Skin of body (tissue), 2 donors: ENCODE data around the gene CNST. TPM values are rescaled to one million over a fixed set of nuclear protein-coding genes. Genes with fewer than 3 reads are reported as not detected.
A peak's percentile ranks its signal among the peaks of the same experiment; 100 is the strongest.
"Not testable (repeated sequence)": the region's sequence is repeated elsewhere in the genome, so short reads cannot be mapped to it uniquely, and the experiment has no call there.

ENCODE experiments used
- DNase-seq: peaks from one replicate; lab custom pipeline; 2025; lab: John Stamatoyannopoulos, UW
- total RNA-seq: library from RNA; depleted of rRNA; stranded (reverse); fragments of >200 nt; gene quantifications from one replicate; pipeline ENCODE4 v1.2.3, GENCODE V29; 2014

CNST gene
- total RNA-seq, 1 donor from 2014 or later: 18.9 TPM

- no peak for DNase-seq
These were observed 12.1 kb upstream of the CNST start for GRCh38 chr1:246554201-246554600.

DNA sequence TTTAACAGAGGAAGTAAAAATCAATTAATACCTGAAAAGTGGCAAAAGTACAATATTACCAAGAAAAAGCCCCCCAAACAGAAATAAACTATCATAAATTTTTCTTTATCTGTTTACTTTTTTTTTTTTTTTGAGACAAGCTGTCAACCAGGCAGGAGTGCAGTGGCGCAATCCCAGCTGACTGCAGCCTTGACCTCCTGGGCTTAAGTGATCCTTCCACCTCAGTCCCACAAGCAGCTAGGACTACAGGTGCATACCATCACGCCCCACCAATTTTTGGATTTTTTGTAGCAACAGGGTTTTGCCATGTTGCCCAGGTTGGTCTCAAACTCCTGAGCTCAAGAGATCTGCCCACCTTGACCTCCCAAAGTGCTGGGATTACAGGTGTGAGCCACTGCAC is 8.2 kb upstream of the CNST start:
- no peak for DNase-seq

- DNase-seq: no peak
These were observed 6.9 kb upstream of the CNST start for GRCh38 chr1:246559310-246559709.

- not testable (repeated sequence) for DNase-seq
These were observed 5.4 kb upstream of the CNST start for GRCh38 chr1:246560833-246561232.

- DNase-seq: no peak
These were observed 1.2 kb upstream of the CNST start for GRCh38 chr1:246564839-246565750.

GRCh38 chr1:246565751-246566127 is 517 bp upstream of the CNST start:
- no peak for DNase-seq

DNA sequence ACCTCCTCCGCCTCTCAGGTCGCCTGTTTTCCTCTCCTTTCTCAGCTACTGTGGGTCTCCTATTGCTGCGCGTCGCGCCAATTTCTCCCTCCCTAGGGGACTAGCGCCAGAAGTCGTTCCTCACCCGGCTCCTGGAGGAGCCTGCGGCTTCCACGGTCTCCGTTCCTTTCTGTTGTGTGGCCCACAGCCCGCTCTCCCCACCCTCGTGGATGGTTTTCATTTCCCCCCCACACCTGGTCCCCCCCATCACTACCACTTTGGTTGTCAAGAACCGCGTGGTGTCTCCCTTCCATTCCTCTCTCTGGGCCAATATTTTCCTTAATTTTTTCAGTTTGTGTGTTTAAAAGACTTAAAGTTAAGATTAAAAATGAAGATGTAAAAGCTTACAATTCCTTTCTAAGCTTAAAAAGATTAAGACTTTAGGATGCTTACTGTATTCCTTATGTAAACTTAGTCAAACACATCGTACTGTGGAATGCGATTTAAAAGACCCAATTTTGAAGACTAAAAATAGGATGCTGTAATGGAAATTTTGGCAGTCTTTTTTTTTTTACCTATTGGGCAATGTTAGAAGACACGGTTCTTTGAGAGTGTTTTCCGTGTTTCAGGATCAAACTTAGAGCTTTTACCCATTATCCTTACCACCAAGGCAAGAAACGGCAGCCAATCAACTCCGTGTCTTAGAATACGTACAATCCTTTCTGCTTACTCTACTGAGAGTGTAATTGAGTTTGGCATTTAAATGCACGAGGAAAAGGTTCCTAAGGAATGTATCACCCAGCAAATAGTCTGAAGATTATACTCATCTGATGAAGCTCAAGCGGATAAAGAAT is 773 bp downstream of the CNST start:
- DNase-seq: peak; percentile 51

GRCh38 chr1:246567646-246568235 is 1.5 kb downstream of the CNST start:
- DNase-seq: no peak

- peak; percentile 14 for DNase-seq
These were observed 3.3 kb downstream of the CNST start for GRCh38 chr1:246569248-246570238.

GRCh38 chr1:246571309-246571708 is 5.1 kb downstream of the CNST start:
- DNase-seq: not testable (repeated sequence)

DNA sequence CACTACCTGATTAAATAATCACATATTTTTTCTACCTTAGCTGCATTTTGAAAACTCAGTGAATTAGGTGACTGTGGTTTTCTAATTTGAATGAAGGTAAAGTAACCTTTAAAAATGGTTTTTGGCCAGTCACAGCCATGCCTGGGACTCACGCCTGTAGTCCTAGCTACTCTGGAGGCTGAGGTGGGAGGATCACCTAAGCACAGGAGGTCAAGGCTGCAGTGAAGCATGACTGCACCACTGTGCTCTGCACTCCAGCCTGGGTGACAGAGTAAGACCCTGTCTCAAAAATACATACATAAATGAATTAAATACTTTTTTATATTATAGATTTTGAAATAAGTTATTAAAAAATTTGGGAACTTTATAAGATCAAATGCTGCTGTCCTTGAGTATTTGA is 5.7 kb downstream of the CNST start:
- DNase-seq: no peak

DNA sequence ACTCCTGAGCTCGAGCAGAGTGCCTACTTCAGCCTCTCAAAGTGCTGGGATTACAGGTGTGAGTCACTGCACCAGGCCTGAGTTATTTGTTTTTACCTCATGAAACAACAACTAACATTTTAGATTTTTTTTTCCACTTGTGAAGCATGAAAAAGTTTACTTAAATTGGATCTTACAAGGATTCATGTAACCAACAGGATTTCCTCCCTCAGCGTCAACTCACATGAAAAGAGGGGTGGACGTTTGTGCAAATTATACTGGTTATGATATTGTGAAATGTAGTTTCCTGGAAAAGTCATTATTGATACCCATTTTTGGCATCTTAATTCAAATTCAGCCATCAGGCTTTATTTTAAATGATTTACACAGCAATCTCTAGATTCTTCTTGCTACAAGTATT is 6.5 kb downstream of the CNST start:
- DNase-seq: no peak

DNA sequence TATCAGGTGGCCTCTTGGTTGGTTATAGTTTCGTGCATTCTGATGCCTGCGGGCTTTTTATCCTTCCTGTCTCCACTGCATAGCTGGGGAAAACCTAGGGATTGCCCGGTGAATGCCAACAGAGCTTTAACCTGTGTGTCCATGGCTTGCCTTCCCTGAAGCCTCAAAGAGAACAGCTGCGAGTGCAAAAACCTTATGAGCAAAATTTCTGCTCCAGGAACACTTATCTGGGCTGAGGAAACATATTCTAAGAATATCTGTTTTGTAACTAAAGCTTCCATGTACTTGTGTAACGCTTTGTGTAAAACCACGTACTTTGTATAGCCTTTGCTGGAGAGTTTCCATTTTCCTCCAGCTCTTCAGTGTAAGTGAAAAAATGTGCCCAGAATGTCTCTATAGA is 7.2 kb downstream of the CNST start:
- DNase-seq: no peak

GRCh38 chr1:246576709-246577032 is 10.4 kb downstream of the CNST start:
- no peak for DNase-seq

- DNase-seq: no peak
These were observed 10.9 kb downstream of the CNST start for GRCh38 chr1:246577082-246577719.

GRCh38 chr1:246577720-246578106 is 11.5 kb downstream of the CNST start:
- DNase-seq: no peak

- DNase-seq: peak; percentile 83
These were observed 13.6 kb downstream of the CNST start for GRCh38 chr1:246579818-246580217.

DNA sequence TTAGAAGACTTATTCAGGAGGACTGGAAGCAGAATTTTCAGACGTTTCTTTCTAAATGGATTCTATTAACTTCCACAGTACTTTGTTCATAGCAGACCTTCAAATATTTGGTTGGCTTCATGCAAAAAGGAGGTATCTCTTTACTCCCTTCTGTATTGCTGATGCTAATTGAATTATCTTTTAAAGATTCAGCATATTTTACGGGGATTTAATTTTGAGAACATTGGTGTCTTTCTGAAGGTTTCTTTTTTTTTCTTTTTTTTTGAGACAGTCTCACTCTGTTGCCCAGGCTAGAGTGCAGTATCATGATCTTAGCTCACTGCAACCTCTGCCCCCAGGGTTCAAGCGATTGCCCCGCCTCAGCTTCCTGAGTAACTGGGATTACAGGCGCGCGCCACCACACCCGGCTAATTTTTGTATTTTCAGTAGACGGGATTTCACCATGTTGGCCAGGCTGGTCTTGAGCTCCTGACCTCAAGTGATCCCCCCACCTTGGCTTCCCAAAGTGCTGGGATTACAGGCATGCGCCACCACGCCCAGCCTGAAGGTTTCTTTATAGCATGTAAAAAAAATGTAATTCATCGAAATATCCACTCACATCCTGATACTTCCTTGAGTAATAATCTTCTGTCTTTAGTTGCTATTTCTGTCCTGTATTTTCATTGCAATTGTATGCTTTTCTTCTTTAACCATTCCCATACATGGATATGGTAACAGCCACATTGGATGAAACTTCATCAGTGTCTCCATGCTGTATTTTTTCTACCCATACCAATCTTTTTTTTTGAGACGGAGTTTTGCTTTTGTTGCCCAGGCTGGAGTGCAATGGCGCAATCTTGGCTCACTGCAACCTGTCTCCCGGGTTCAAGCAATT is 14.5 kb downstream of the CNST start:
- DNase-seq: no peak

DNA sequence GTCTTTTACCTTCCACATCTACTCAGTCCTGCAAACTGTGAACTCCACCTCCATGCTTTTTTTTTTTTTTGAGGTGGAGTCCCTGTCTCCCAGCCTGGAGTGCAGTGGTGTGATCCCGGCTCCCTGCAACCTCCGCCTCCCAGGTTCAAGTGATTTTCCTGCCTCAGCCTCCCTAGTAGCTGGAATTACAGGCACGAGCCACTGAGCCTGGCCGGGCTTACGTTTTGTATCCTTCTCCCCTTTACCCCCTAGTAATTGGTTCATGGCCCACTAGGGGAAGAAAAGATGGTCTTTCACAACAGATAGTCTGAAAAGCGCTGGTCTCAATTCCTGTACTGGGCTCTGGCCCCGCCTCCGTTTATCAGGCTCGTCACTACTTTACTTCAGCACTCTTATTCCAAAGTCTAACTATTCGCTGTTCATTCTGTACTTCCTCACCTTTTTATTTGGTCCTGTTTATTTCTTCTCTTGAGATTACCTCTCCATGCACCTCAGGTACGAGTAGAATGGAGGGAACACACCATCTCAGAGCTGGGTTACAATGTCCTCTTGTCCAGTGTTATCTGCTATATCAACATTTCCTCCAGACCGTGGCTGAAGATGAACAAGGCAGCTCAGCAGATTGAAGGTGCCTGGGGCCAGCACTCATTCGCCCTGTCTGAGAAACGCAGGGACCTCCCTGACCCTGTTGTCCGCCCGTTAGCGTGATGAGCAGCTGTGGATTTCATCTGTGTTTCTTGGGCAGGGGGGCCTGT is 16.2 kb downstream of the CNST start:
- no peak for DNase-seq
